COR-L47 (cell line): ENCODE measurements around the gene PPP1R9A.

ENCODE experiments used
- DNase-seq: peaks from one replicate; lab custom pipeline; 2025; lab: John Stamatoyannopoulos, UW

The PPP1R9A gene

GRCh38 chr7:95320651-95321050, 413.3 kb downstream of the PPP1R9A start:
- no peak for DNase-seq

GRCh38 chr7:95321720-95322119, 414.3 kb downstream of the PPP1R9A start:
- no peak for DNase-seq

- DNase-seq, result no peak
Observed at GRCh38 chr7:95322396-95322795, 415.0 kb downstream of the PPP1R9A start.

GRCh38 chr7:95322854-95323253, 415.5 kb downstream of the PPP1R9A start:
- no peak for DNase-seq

GRCh38 chr7:95323410-95324129, 416.2 kb downstream of the PPP1R9A start:
- no peak for DNase-seq

- peak; percentile 62 for DNase-seq
Observed at GRCh38 chr7:95324431-95324830, 417.0 kb downstream of the PPP1R9A start, which contains the start of gene PON1. Gene PON1 (minus strand): TSS chr7:95324532. CDS start chr7:95324475, 57 bp downstream.

GRCh38 chr7:95327356-95327755, 420.0 kb downstream of the PPP1R9A start:
- DNase-seq, result no peak

GRCh38 chr7:95330204-95330960, 423.0 kb downstream of the PPP1R9A start:
- no peak for DNase-seq

- DNase-seq, result no peak
Observed at GRCh38 chr7:95330961-95331337, 423.6 kb downstream of the PPP1R9A start.

GRCh38 chr7:95334447-95334846, 427.1 kb downstream of the PPP1R9A start:
- DNase-seq, result no peak

- DNase-seq, result no peak
Observed at GRCh38 chr7:95335093-95335492, 427.7 kb downstream of the PPP1R9A start.

GRCh38 chr7:95338832-95339231, 431.4 kb downstream of the PPP1R9A start:
- no peak for DNase-seq

- no peak for DNase-seq
Observed at GRCh38 chr7:95340491-95340890, 433.1 kb downstream of the PPP1R9A start.

- no peak for DNase-seq
Observed at GRCh38 chr7:95342029-95342428, 434.6 kb downstream of the PPP1R9A start.

- DNase-seq, result no peak
Observed at GRCh38 chr7:95342642-95343307, 435.4 kb downstream of the PPP1R9A start.
